IPS-18c (cell line): ENCODE data around the gene MAOB.

Experiments
- H3K4me3 ChIP-seq: 2 replicates; pipeline ENCODE4 v1.7.0; 2013; ENCODE audit warnings: low read depth, mild to moderate bottlenecking, low read length, moderate library complexity; ENCODE audit not compliant: insufficient read depth
- H3K9me3 ChIP-seq: one replicate; pipeline ENCODE4 v1.6.1; 2013; ENCODE audit warnings: mild to moderate bottlenecking, low read length, moderate library complexity; ENCODE audit not compliant: control insufficient read depth, insufficient read depth

The MAOB gene

GRCh38 chrX:43815209-43815608, 67.0 kb downstream of the MAOB start:
- H3K4me3 ChIP-seq, result no peak overlapping the region
- peaks cover 2% of the 10 kb centered on the region for H3K9me3 ChIP-seq

- Histone ChIP-seq H3K4me3 (no peak overlapping the region), H3K9me3 (no peaks in the 10 kb centered on the region)
Observed at GRCh38 chrX:43813898-43814297, 68.4 kb downstream of the MAOB start.

GRCh38 chrX:43813319-43813718, 68.9 kb downstream of the MAOB start:
- no peaks in the 10 kb centered on the region for H3K9me3 ChIP-seq
- no peak overlapping the region for H3K4me3 ChIP-seq

- Histone ChIP-seq H3K9me3 (no peaks in the 10 kb centered on the region), H3K4me3 (no peak overlapping the region)
Observed at GRCh38 chrX:43809463-43809862, 72.8 kb downstream of the MAOB start.

GRCh38 chrX:43808231-43808630, 74.0 kb downstream of the MAOB start:
- no peaks in the 10 kb centered on the region for H3K9me3 ChIP-seq
- no peak overlapping the region for H3K4me3 ChIP-seq

- no peaks in the 10 kb centered on the region for H3K9me3 ChIP-seq
- no peak overlapping the region for H3K4me3 ChIP-seq
Observed at GRCh38 chrX:43805579-43805978, 76.7 kb downstream of the MAOB start.

GRCh38 chrX:43804021-43804420, 78.2 kb downstream of the MAOB start:
- Histone ChIP-seq H3K9me3 (no peaks in the 10 kb centered on the region), H3K4me3 (no peak overlapping the region)

- peaks cover 4% of the 10 kb centered on the region for H3K9me3 ChIP-seq
- H3K4me3 ChIP-seq, result no peak overlapping the region
Observed at GRCh38 chrX:43785930-43786591, 96.2 kb downstream of the MAOB start.

GRCh38 chrX:43758044-43758443, 124.2 kb downstream of the MAOB start:
- peaks cover 3% of the 10 kb centered on the region for H3K9me3 ChIP-seq
- H3K4me3 ChIP-seq, result no peak overlapping the region

- Histone ChIP-seq H3K9me3 (peaks cover 3% of the 10 kb centered on the region), H3K4me3 (no peak overlapping the region)
Observed at GRCh38 chrX:43756076-43756475, 126.2 kb downstream of the MAOB start.

GRCh38 chrX:43753637-43754036, 128.6 kb downstream of the MAOB start:
- peaks cover 3% of the 10 kb centered on the region for H3K9me3 ChIP-seq

GRCh38 chrX:43750248-43750676, 132.0 kb downstream of the MAOB start:
- no peak overlapping the region for H3K4me3 ChIP-seq
- no peaks in the 10 kb centered on the region for H3K9me3 ChIP-seq

More at GRCh38 chrX:43753637-43754036, 128.6 kb downstream of the MAOB start:
- H3K4me3 ChIP-seq, result no peak overlapping the region

- peaks cover 3% of the 10 kb centered on the region for H3K9me3 ChIP-seq
- H3K4me3 ChIP-seq, result no peak overlapping the region
Observed at GRCh38 chrX:43747476-43747875, 134.8 kb downstream of the MAOB start.

GRCh38 chrX:43745938-43746721, 136.1 kb downstream of the MAOB start:
- peaks cover 3% of the 10 kb centered on the region for H3K9me3 ChIP-seq
- no peak overlapping the region for H3K4me3 ChIP-seq

GRCh38 chrX:43744284-43744683, 138.0 kb downstream of the MAOB start:
- H3K9me3 ChIP-seq, result peaks cover 3% of the 10 kb centered on the region
- no peak overlapping the region for H3K4me3 ChIP-seq

- peaks cover 3% of the 10 kb centered on the region for H3K9me3 ChIP-seq
- H3K4me3 ChIP-seq, result no peak overlapping the region
Observed at GRCh38 chrX:43743100-43743822, 139.0 kb downstream of the MAOB start.

GRCh38 chrX:43741843-43742573, 140.2 kb downstream of the MAOB start:
- H3K9me3 ChIP-seq, result peaks cover 3% of the 10 kb centered on the region
- H3K4me3 ChIP-seq, result no peak overlapping the region
